ENCODE data around the gene LMX1A.

LMX1A gene

GRCh38 chr1:165259236-165259635, 97.3 kb downstream of the LMX1A start:
- no peak for DNase-seq

- DNase-seq, result peak; percentile 54
Measured at GRCh38 chr1:165257969-165258459, 98.5 kb downstream of the LMX1A start.

DNA sequence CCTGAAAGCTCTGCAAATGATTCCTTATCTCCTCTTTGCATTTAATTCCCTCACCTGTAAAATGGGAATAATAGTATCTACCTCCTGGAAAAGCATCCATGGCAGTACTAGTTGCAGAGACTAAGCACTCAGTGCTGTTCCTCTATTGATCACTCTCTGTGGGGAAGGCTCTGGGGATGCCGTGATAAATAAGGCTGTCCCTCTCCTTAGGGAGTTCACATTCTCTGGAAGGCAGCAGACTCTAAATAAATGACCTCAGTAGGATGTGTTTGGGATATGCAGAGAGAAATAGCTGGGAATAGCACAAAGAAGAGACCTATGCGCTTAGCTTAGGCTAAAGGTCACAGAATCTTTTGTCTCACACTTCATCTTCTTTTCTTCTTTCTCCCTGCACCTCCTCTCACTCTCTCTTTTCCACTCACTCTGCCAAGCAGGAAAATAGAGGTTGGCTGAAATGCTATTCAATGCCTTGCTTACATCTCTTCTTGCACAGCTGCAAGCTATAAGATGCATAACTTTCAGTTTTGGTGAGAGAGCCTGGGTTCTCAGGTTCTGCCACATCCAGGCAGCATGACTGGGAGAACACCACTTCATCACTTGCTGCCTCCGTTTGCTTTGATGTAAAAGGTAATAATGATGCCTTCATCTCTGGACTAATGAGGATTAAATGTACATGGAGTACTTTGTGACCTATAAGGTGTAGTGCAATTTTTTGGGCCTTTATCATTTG, 101.5 kb downstream of the LMX1A start:
- DNase-seq, result no peak

DNA sequence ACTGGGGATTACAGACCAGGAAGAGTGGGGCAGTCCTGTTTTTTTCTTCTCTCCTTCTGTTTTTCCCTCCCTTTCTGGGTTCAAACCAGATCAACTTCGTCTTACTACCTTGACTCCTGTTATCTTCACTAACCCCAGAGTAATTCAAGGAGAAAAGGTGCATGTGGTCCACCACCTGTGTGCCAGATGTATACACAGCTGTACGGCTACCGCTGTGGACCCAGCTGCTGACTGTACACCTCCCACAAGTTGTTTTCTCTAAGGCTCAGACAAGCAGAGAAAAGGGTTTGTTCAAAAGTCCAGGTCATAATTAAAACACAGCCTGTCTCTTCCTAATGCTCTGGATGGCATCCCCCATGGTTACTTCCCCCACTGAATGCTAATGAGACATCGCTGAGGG, 102.1 kb downstream of the LMX1A start:
- DNase-seq, result no peak

DNA sequence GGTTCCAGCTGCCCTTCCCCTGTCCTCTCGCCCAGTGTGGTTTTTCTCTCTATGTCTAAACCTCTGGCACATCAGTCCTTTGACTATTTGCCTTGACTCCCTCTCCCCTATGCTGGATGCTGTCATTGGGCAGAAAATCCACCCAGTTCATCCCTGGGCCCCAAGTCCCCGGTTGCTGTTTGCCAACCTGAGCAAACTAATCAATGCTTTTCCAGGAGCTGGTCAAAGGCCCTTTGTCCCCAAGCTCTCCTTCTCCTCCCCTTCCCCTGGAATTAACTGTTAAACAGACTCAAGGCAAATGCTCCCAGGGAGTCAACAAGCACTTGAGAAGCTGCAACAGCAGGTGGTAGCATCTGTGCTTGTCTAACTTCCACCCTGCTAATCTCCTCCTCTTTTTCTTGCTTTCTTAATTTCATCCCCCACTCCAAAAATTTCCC, 102.7 kb downstream of the LMX1A start:
- DNase-seq, result no peak

GRCh38 chr1:165248969-165249571, 107.4 kb downstream of the LMX1A start:
- no peak for DNase-seq

DNA sequence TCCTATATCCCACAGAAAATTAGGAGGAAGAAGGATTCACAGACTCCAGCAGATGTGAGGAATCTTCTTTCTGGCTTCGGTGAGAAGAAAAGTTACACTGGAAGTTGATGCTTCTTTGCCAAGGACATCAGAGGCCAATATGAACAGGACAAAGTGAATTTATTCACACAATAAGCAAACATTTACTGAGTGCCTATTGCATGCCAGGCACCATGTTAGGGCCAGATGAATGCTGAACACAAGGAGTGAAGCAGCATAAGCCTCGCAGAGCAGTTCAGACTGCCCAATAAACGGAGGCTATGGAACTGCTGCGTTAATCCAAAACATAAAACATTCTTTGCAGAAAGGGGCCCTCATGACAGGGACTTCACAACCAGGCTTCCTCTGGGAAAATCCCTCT, 114.6 kb downstream of the LMX1A start:
- no peak for DNase-seq

DNA sequence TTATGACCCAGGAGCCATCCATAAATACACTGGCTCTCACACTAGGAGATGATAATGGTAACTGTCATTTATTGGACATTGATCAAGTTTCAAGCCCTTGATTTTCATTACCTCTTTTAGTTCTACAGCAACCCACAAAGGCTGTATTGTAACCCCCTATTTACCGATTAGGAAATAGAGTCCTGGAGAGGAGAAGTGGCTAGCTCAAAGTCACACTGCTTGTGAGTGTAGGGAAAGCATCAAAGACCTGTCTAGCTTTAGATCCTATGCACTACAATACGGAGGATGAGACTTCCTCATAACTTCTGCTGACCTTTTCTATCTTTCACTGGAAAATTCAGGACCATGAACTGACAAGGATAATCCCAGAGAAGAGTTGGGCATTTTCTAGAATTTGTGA, 115.2 kb downstream of the LMX1A start:
- no peak for DNase-seq

GRCh38 chr1:165240492-165240891, 116.0 kb downstream of the LMX1A start:
- DNase-seq, result no peak

DNA sequence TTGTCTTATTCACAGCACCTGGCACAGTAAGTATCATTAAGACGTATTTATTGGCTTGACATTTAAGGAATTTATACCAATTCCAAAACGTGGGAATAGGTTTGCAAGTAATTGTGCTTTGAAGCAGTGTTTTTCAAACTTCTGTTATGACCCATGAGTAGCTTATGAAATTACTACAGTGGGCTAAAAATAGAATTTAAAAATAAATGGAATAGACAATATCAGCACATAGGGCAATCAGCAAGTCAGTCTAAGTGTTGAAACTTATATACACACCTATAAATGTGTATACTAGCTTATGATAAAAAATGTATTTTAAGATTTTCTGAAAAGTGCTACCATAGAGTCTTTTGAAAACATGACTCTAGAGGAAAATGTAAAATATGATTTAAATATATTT, 116.6 kb downstream of the LMX1A start:
- no peak for DNase-seq

DNA sequence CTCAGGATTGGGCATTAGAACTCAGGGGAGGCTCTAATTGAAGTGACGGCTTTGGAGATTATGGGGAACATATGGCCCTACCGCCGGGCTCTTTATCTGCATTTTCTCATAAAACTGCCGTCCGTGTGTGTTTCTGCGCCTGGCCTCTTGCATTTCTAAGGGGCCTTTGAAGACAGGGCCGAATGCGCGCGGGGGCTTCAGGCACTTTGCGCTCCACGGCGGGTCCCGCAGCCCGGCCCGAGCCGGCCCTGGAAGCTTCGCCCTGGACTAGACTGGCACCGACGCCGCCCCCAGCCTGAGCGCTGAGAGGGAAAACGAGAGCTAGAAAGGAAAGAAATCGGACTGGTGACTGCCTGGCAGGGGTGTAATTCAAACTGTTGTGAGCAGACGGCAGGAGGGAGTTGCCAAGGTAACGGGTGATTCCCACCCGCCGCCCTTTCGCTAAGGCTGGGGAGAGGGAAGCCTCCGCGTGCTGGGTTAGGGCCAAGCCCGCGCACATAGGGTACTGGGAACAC, 120.7 kb downstream of the LMX1A start:
- DNase-seq, result peak; percentile 29

- DNase-seq, result peak; percentile 48
Measured at GRCh38 chr1:165235155-165235776, 121.2 kb downstream of the LMX1A start.

- DNase-seq, result no peak
Measured at GRCh38 chr1:165234149-165234548, 122.4 kb downstream of the LMX1A start.

- no peak for DNase-seq
Measured at GRCh38 chr1:165228676-165229075, 127.8 kb downstream of the LMX1A start.

DNA sequence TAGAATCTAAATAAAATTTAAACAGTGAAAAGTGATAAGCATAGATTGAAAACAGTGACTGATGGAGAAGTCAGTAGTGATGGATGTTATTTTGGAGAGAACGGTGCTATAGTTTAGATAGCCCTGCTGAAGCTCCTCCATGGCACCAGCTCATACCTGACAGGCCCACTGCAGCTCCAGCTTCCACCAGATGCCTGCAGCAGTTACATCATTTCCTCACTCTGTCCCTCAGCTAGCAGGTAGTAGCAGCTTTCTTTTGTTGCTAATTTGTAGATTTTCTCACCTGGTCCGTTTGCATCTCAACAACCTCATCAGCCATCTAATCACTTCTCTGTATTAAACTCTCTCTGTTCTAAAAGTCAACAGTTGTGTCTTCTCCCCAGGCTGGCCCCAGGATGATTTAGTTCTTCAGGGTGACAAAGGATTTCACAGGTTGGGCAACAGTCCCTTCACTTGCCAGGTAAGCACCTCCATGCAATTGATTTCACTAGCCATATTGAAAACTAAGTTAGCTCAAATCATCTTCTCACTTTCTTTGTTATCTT, 128.3 kb downstream of the LMX1A start:
- DNase-seq, result no peak

GRCh38 chr1:165226326-165226725, 130.2 kb downstream of the LMX1A start:
- DNase-seq, result no peak

- DNase-seq, result no peak
Measured at GRCh38 chr1:165225650-165226049, 130.9 kb downstream of the LMX1A start.

- no peak for DNase-seq
Measured at GRCh38 chr1:165225062-165225461, 131.5 kb downstream of the LMX1A start.

DNA sequence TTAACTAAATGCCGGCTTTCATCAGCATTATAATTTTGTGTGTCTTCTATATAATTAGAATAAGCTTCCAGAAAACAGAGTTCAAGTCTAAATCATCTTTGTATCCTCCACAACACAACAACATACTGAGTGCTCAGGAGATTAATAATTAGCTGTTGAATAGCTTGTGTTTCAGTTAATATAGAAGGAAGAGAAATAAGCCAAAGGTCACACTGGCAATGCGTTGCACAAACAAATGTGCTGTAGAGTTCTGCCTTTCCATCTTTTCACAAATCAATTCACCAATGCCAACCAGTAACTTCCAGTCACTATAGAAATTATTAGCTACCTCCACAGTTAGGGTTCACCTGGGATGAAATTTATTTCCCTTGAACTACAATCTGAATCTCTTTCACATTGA, 132.0 kb downstream of the LMX1A start:
- no peak for DNase-seq

GRCh38 chr1:165222580-165222979, 133.9 kb downstream of the LMX1A start:
- no peak for DNase-seq

DNA sequence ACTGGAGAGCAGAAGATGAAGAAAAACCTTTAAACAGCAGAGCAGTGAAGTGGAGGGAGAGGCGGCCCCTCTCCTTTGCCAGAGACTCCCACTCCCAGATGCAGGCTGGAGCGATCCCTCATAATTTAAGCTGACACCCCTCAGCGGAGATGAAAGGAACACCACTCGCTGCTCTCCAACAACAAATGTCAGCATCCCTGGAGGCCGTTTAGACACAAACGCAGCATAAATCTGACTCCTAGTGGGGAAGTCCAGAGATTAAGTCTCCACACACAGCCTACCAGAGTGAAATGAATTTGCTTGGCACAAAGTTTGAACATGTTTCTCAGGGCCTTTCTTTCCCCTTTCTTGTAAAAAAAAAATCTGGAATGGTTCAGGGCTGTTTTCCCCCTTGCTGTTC, 137.8 kb downstream of the LMX1A start:
- peak; percentile 71 for DNase-seq

- no peak for DNase-seq
Measured at GRCh38 chr1:165217958-165218357, 138.6 kb downstream of the LMX1A start.

- DNase-seq, result no peak
Measured at GRCh38 chr1:165216254-165216653, 140.3 kb downstream of the LMX1A start.

DNA sequence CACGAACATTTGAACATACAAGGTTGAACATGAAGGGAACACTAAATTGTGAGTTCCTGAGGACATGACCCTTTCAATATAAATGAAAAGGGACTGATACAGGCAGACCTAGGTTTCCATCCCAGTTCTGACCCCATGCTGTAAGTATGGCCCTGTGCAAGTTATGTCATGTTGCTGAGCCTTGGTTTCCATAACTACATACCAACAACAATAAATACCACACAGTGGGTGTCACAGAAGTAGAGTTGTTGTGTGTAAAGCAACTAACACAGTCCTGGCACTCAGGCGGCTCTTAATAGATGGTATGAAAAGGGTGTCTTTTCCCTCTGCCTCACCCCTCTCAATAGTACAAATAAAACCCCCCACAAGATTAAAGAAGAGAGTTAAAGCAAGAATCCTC, 140.8 kb downstream of the LMX1A start:
- DNase-seq, result no peak

All from right hindlimb (tissue), 1 donor.